ENCODE data around the gene RCN2. TPM values are rescaled to one million over a fixed set of nuclear protein-coding genes. Genes with fewer than 3 reads are reported as not detected.

Gene RCN2
- total and polyA plus RNA-seq, 2 of the 13 experiments (the other 11 are each of a cell fraction or from before 2014, with no cell fraction given) = 84.4 to 89.0 TPM

Small RNA genes lying within 50 kb of the gene (small RNA-seq; reads per million reads assigned to genes)
- gene RN7SL278P (ENCODE audit: insufficient read depth in 2 of 3, insufficient read length in 3 of 3, low read depth in 2 of 3, low replicate concordance in 1 of 3) = 0 reads per million in 3 experiments

Other genes with a start within 250 kb of the RCN2 start
- 7.6 and 10.5 TPM in 2 replicates for gene SCAPER, start 26.4 kb upstream of the RCN2 start, total RNA-seq (2016; rRNA removed; fragmentation: Illumina TruSeq; extraction: Trizol)
- 4.3 and 4.5 TPM in 2 replicates for gene SCAPER, start 26.4 kb upstream of the RCN2 start, polyA plus RNA-seq (2011; rRNA removed)
- gene PSTPIP1, start 63.4 kb downstream of the RCN2 start, total RNA-seq (2016; rRNA removed; fragmentation: Illumina TruSeq; extraction: Trizol) = 8.7 and 9.2 TPM in 2 replicates
- 4.4 TPM in 2 replicates for gene PSTPIP1, start 63.4 kb downstream of the RCN2 start, polyA plus RNA-seq (2011; rRNA removed)
- gene TSPAN3, start 139.4 kb downstream of the RCN2 start, total RNA-seq (2016; rRNA removed; fragmentation: Illumina TruSeq; extraction: Trizol) = 102 and 170 TPM in 2 replicates
- 155 and 167 TPM in 2 replicates for gene TSPAN3, start 139.4 kb downstream of the RCN2 start, polyA plus RNA-seq (2011; rRNA removed)